ENCODE results near the gene CLOCK. TPM values are rescaled to one million over a fixed set of nuclear protein-coding genes. Genes with fewer than 3 reads are reported as not detected.

Gene CLOCK
- total and polyA plus RNA-seq, 10 of the 15 experiments (the other 5 are each of a cell fraction or from before 2014, with no cell fraction given) = 2.8 to 11.7 (median 10.4) TPM

GRCh38 chr4:55530167-55530566, 16.5 kb downstream of the CLOCK start:
- Histone ChIP-seq H3K36me3 (ENCODE audit: control insufficient read depth in 2 of 2, insufficient read depth in 2 of 2, low read length in 1 of 2) (no peaks in the 10 kb centered on the region; a peak in 1 of 4 replicates), H3K4me3 (no peak overlapping the region), H4K20me1 (ENCODE audit: control insufficient read depth, insufficient read depth) (no peaks in the 10 kb centered on the region), H3K4me1 (ENCODE audit: control insufficient read depth, insufficient read depth, low read length) (no peaks in the 10 kb centered on the region), H3K9me3 (replicated peaks; ENCODE audit: control insufficient read depth, insufficient read depth, low read length) (peaks cover 5% of the 10 kb centered on the region; the same call in 2 of the 3 replicates), H3K9ac (ENCODE audit: control insufficient read depth, insufficient read depth, low read length) (no peak overlapping the region), H3K27ac (ENCODE audit: control insufficient read depth, insufficient read depth) (no peak overlapping the region), H3K4me2 (ENCODE audit: control insufficient read depth, insufficient read depth) (no peak overlapping the region), H3K79me2 (ENCODE audit: control insufficient read depth, insufficient read depth, low read length) (peaks cover 7% of the 10 kb centered on the region), H3K27me3 (replicated peaks in 1 of 2; ENCODE audit: control insufficient read depth in 2 of 2, insufficient read depth in 2 of 2, low read length in 1 of 2) (no peaks in the 10 kb centered on the region), H2AFZ (ENCODE audit: control insufficient read depth, low read depth, low read length) (no peak overlapping the region)
- TF ChIP-seq ATF7 (IDR thresholded peaks at IDR 0.05; ENCODE audit: low read depth) (no peak), HCFC1 (IDR thresholded peaks at IDR 0.05; ENCODE audit: low read length) (no peak), GABPA (IDR thresholded peaks at IDR 0.05; ENCODE audit: low read depth) (no peak), POU2F2 (IDR thresholded peaks at IDR 0.05; ENCODE audit: borderline replicate concordance, low read depth, low read length) (no peak), ZBTB11 (CRISPR knock-in tag; IDR thresholded peaks at IDR 0.05) (no peak), ZNF207 (IDR thresholded peaks at IDR 0.05; ENCODE audit: borderline replicate concordance) (no peak), RBBP5 (conservative IDR thresholded peaks at IDR 0.05) (no peak), CTCF (IDR thresholded peaks at IDR 0.05 in 2 of 3, conservative IDR thresholded peaks at IDR 0.05 in 1 of 3; ENCODE audit: control insufficient read depth in 2 of 3, extremely low read depth in 1 of 3, insufficient read depth in 1 of 3, low read depth in 3 of 3, low read length in 3 of 3) (no peak), FOXM1 (IDR thresholded peaks at IDR 0.05; ENCODE audit: low read depth, low read length) (no peak), MTA2 (IDR thresholded peaks at IDR 0.05; ENCODE audit: low read depth) (no peak), IKZF1 (conservative IDR thresholded peaks at IDR 0.05) (no peak)
- DNase-seq (ENCODE audit: low read depth, low spot score) (no peak), ATAC-seq (no peak), FAIRE-seq (no peak)
- POLR2A ChIA-PET = no interaction called here
- RAD21 ChIA-PET (ENCODE audit: unreplicated experiment) = interaction anchor here (1.0 kb wide), 1 partner anchor 16 kb away, joined by 3 read pairs; no protein-coding TSS in a partner anchor
- BruUV-seq (replicated peaks) = no TSS peak
- CTCF ChIA-PET = interaction anchor here (1.1 to 1.5 kb wide), 2 partner anchors 19 to 46 kb away, joined by 3 read pairs; no protein-coding TSS in a partner anchor
- intact Hi-C loops (cut with micrococcal nuclease; ENCODE audit: unreplicated experiment) (no loop called here), in situ Hi-C loops (cut with MboI) (no loop called here)
- 99% methylated on average over 4 of the region's 4 CpGs for WGBS (ENCODE audit: insufficient coverage, insufficient replicate concordance, low lambda C conversion rate, missing lambda C conversion rate)
- SMC1A ChIA-PET (ENCODE audit: uncharacterized antibody, unreplicated experiment) = interaction anchor here (1.5 to 1.6 kb wide), 2 partner anchors 12 kb away, joined by 3 to 6 read pairs; no protein-coding TSS in a partner anchor
